HG03108 (cell line): ENCODE measurements around the gene SDR9C7.
"Not testable (repeated sequence)": the region's sequence is repeated elsewhere in the genome, so short reads cannot be mapped to it uniquely, and the experiment has no call there.

Experiments
- ATAC-seq: cut with Tn5 transposase; IDR thresholded peaks from one replicate; pipeline ENCODE4 v1.9.1; 2021; ENCODE audit warnings: moderate library complexity; ENCODE audit not compliant: unreplicated experiment

Gene SDR9C7

DNA sequence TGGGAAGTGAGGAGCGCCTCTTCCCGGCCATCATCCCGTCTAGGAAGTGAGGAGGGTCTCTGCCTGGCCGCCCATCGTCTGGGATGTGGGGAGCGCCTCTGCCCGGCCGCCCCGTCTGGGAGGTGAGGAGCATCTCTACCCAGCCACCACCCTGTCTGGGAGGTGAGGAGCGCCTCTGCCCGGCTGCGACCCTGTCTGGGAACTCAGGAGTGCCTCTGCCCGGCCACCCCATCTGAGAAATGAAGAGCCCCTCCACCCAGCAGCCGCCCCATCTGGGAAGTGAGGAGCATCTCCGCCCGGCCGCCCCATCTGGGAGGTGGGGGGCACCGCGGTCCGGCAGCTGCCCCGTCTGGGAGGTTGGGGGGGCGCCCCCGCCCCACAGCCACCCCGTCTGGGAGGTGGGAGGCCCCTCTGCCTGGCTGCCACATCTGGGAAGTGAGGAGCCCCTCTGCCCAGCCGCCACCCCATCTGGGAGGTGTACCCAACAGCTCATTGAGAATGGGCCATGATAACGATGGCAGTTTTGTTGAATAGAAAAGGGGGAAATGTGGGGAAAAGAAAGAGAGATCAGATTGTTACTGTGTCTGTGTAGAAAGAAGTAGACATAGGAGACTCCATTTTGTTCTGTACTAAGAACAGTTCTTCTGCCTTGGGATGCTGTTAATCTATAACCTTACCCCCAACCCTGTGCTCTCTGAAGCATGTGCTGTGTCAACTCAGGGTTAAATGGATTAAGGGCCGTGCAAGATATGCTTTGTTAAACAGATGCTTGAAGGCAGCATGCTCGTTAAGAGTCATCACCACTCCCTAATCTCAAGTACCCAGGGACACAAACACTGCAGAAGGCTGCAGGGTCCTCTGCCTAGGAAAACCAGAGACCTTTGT, 54.7 kb downstream of the SDR9C7 start:
- not testable (repeated sequence) for ATAC-seq

DNA sequence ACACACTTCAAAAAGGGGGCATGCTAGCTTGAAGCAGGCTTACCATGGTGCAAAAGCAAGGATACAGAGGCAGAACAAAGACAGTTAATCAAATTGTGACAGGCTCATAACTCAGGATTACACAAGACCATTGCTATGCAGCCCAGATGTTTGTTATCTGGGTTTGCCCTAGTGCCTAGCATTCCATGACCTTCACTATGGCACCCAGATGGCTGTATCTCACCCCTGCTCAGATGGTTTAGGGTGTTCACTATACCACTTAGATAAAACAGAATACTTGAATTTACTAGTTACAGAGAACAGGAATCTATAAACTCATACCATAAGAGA, 56.2 kb downstream of the SDR9C7 start:
- no peak for ATAC-seq

DNA sequence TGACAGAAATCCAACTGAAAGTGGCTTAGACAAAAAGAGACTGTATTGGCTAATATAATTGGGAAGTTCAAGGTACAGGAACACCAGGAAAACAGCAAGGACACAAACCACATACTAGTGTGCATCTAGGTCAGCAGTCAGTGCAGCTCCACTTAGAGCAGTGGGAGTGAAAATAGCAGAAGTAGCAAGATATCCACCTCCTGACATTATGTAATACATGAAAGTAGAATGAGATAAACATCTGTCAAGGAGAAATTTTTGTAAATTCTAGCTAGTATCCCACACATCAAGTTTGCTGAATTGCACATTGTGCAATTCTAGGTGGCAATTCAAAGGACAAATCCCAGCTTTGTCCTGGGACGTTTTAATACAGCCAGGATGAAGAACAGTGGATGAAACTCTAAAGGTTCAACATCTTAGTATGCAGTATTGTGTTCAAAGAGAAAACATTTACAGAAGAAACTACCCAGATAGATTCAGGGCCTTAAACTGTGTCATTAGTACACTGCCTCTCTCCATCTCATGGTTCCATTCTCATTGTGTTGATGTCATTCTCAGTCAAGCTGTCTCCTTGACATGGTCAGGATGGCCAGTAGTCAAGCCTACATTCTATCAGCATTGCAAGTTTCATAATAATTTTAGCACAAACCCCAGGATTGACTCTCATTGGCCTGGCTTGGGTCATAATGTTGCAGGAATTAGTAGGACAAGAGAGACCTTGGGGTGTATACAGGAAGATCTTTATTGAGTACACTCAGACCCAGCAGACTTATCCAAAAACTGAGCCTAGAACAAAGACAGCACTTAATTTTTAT, 56.8 kb downstream of the SDR9C7 start:
- ATAC-seq: no peak

DNA sequence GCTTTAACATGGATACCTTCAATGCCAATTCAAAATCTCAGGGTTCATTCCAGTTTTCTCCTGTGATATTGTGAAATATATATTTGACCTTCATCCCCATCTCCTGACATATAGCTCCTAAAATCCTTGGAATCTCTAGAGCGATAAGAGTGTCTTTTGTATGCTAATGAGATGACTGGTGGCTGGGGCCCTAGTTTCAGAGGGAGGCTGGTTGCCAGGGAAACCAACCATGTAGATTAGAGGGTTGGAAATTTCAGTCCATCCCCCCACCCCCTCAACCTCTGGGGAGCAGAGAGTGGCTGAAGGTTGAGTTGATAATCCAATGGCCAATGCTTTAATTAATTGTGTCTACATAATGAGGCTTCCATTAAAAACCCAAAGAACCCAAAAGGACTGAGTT, 59.4 kb downstream of the SDR9C7 start:
- ATAC-seq: no peak

DNA sequence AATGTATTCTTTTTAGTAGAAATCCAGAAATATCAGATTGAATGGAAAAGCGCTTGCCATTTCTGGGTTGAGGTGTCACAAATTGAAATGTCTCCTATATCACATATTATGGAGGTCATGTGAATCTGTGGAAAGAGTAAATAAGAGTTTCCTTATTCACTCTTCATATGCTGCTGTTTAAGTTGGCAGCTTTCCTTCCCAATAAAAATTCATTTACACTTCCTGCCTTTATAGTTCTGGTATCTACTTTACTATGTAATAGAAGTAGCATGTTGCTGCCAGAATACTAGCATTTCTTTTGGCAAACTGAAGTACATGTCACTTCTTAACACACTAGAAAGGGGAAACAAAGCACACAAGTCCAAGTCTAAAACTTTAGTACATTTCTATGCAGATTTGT, 60.8 kb downstream of the SDR9C7 start:
- no peak for ATAC-seq
